Middle frontal gyrus (tissue), 1 donor: ENCODE measurements around the gene AFF1.
"Not testable (repeated sequence)": the region's sequence is repeated elsewhere in the genome, so short reads cannot be mapped to it uniquely, and the experiment has no call there.

ENCODE experiments used
- DNase-seq: peaks from one replicate; pipeline ENCODE4 v3.0.0-alpha.2; 2015; ENCODE audit warnings: low spot score; ENCODE audit errors: extremely low spot score

The AFF1 gene

GRCh38 chr4:87133183-87133582 lies 198.4 kb downstream of the AFF1 start:
- DNase-seq, result no peak

- no peak for DNase-seq
Measured at GRCh38 chr4:87134122-87134521, 199.3 kb downstream of the AFF1 start.

GRCh38 chr4:87141428-87141827 lies 206.6 kb downstream of the AFF1 start:
- no peak for DNase-seq

- DNase-seq, result no peak
Measured at GRCh38 chr4:87144356-87144755, 209.5 kb downstream of the AFF1 start.

GRCh38 chr4:87145934-87146333 lies 211.1 kb downstream of the AFF1 start:
- DNase-seq, result not testable (repeated sequence)

GRCh38 chr4:87147116-87147515 lies 212.3 kb downstream of the AFF1 start:
- DNase-seq, result no peak

- DNase-seq, result peak; percentile 77
Measured at GRCh38 chr4:87150498-87151261, 215.9 kb downstream of the AFF1 start.

GRCh38 chr4:87151730-87152129 lies 216.9 kb downstream of the AFF1 start:
- no peak for DNase-seq

GRCh38 chr4:87152310-87153041 lies 217.7 kb downstream of the AFF1 start:
- DNase-seq, result no peak

- no peak for DNase-seq
Measured at GRCh38 chr4:87153078-87153870, 218.5 kb downstream of the AFF1 start.

GRCh38 chr4:87165892-87166291 lies 231.1 kb downstream of the AFF1 start:
- no peak for DNase-seq

- no peak for DNase-seq
Measured at GRCh38 chr4:87166296-87166854, 231.6 kb downstream of the AFF1 start.

GRCh38 chr4:87171944-87172343 lies 237.1 kb downstream of the AFF1 start:
- no peak for DNase-seq

- DNase-seq, result no peak
Measured at GRCh38 chr4:87174672-87175071, 239.9 kb downstream of the AFF1 start.

- DNase-seq, result no peak
Measured at GRCh38 chr4:87179751-87180150, 244.9 kb downstream of the AFF1 start.

GRCh38 chr4:87180767-87181166 lies 246.0 kb downstream of the AFF1 start:
- DNase-seq, result no peak

- DNase-seq, result no peak
Measured at GRCh38 chr4:87185146-87185870, 250.5 kb downstream of the AFF1 start.

- DNase-seq, result no peak
Measured at GRCh38 chr4:87188048-87188447, 253.2 kb downstream of the AFF1 start.

- DNase-seq, result no peak
Measured at GRCh38 chr4:87188932-87189331, 254.1 kb downstream of the AFF1 start.
